ENCODE measurements around the gene CAPS2.

The CAPS2 gene

GRCh38 chr12:75294336-75294735 is 35.8 kb downstream of the CAPS2 start:
- TF ChIP-seq FOXP2 (optimal IDR thresholded peaks at IDR 0.05; ENCODE audit: borderline replicate concordance, extremely low read depth, extremely low read length, insufficient read depth) (no peak), POLR2AphosphoS5 (IDR thresholded peaks at IDR 0.05; ENCODE audit: low read depth, low read length) (no peak), SIN3A (IDR thresholded peaks at IDR 0.05; ENCODE audit: borderline replicate concordance, insufficient read depth, low read length) (no peak), TAF1 (IDR thresholded peaks at IDR 0.05; ENCODE audit: borderline replicate concordance, insufficient read depth, low read length) (no peak)
- TF ChIP-seq, protein P1, sequence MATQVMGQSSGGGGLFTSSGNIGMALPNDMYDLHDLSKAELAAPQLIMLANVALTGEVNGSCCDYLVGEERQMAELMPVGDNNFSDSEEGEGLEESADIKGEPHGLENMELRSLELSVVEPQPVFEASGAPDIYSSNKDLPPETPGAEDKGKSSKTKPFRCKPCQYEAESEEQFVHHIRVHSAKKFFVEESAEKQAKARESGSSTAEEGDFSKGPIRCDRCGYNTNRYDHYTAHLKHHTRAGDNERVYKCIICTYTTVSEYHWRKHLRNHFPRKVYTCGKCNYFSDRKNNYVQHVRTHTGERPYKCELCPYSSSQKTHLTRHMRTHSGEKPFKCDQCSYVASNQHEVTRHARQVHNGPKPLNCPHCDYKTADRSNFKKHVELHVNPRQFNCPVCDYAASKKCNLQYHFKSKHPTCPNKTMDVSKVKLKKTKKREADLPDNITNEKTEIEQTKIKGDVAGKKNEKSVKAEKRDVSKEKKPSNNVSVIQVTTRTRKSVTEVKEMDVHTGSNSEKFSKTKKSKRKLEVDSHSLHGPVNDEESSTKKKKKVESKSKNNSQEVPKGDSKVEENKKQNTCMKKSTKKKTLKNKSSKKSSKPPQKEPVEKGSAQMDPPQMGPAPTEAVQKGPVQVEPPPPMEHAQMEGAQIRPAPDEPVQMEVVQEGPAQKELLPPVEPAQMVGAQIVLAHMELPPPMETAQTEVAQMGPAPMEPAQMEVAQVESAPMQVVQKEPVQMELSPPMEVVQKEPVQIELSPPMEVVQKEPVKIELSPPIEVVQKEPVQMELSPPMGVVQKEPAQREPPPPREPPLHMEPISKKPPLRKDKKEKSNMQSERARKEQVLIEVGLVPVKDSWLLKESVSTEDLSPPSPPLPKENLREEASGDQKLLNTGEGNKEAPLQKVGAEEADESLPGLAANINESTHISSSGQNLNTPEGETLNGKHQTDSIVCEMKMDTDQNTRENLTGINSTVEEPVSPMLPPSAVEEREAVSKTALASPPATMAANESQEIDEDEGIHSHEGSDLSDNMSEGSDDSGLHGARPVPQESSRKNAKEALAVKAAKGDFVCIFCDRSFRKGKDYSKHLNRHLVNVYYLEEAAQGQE (IDR thresholded peaks at IDR 0.05; ENCODE audit: insufficient read depth in 1 of 2, low read depth in 2 of 2, low read length in 2 of 2), result no peak

DNA sequence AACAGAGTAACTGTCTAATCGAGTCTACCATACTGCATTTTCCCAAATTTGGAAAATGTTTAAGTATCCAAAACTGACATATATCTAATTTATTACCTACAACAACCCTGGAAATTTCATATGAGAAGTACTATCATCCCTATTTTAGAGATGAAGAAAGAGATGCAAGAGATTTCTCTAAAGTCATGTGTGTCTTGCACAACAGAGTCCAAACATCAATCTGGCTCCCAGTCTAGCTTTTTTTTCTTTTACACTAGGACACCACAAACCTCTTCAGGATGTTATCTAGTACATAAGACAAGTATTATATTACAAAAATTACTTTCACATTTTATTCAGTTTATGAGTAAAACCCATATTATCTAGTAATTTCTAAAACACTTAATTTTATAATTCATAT is 39.1 kb downstream of the CAPS2 start:
- TF ChIP-seq FOXP2 (optimal IDR thresholded peaks at IDR 0.05; ENCODE audit: borderline replicate concordance, extremely low read depth, extremely low read length, insufficient read depth) (no peak), TAF1 (IDR thresholded peaks at IDR 0.05; ENCODE audit: borderline replicate concordance, insufficient read depth, low read length) (no peak), SIN3A (IDR thresholded peaks at IDR 0.05; ENCODE audit: borderline replicate concordance, insufficient read depth, low read length) (no peak), POLR2AphosphoS5 (IDR thresholded peaks at IDR 0.05; ENCODE audit: low read depth, low read length) (no peak)
- TF ChIP-seq, protein P1 (IDR thresholded peaks at IDR 0.05; ENCODE audit: insufficient read depth in 1 of 2, low read depth in 2 of 2, low read length in 2 of 2), result no peak

DNA sequence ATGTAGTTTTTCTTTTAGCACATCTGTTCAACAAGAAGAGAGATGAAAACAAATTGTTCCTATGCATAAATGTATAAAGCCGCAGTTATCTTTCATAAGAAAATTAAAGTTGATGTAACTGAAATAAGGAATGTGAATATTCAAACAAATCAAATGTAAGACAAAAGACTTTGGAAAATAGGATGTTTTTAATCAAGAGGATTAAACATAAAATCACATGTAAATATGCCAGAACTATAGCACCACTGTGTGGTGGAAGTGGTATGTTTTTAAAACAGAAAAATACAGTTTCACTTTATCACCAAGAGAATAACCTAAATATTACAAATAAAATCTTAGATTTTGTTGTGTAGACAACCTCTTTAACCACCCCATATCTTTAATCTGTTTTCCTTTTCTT is 40.4 kb downstream of the CAPS2 start:
- no peak for TF ChIP-seq FOXP2 (optimal IDR thresholded peaks at IDR 0.05; ENCODE audit: borderline replicate concordance, extremely low read depth, extremely low read length, insufficient read depth)
- TF ChIP-seq, protein P1 (IDR thresholded peaks at IDR 0.05; ENCODE audit: insufficient read depth in 1 of 2, low read depth in 2 of 2, low read length in 2 of 2), result no peak
- no peak for TF ChIP-seq POLR2AphosphoS5 (IDR thresholded peaks at IDR 0.05; ENCODE audit: low read depth, low read length)
- TF ChIP-seq TAF1 (IDR thresholded peaks at IDR 0.05; ENCODE audit: borderline replicate concordance, insufficient read depth, low read length), result no peak
- no peak for TF ChIP-seq SIN3A (IDR thresholded peaks at IDR 0.05; ENCODE audit: borderline replicate concordance, insufficient read depth, low read length)

GRCh38 chr12:75288860-75289259 is 41.3 kb downstream of the CAPS2 start:
- TF ChIP-seq SIN3A (IDR thresholded peaks at IDR 0.05; ENCODE audit: borderline replicate concordance, insufficient read depth, low read length), result no peak
- no peak for TF ChIP-seq FOXP2 (optimal IDR thresholded peaks at IDR 0.05; ENCODE audit: borderline replicate concordance, extremely low read depth, extremely low read length, insufficient read depth)
- TF ChIP-seq TAF1 (IDR thresholded peaks at IDR 0.05; ENCODE audit: borderline replicate concordance, insufficient read depth, low read length), result no peak
- no peak for TF ChIP-seq POLR2AphosphoS5 (IDR thresholded peaks at IDR 0.05; ENCODE audit: low read depth, low read length)

GRCh38 chr12:75275702-75276101 is 54.4 kb downstream of the CAPS2 start:
- TF ChIP-seq, protein P1 (IDR thresholded peaks at IDR 0.05; ENCODE audit: insufficient read depth in 1 of 2, low read depth in 2 of 2, low read length in 2 of 2), result no peak
- TF ChIP-seq SIN3A (IDR thresholded peaks at IDR 0.05; ENCODE audit: borderline replicate concordance, insufficient read depth, low read length) (no peak), POLR2AphosphoS5 (IDR thresholded peaks at IDR 0.05; ENCODE audit: low read depth, low read length) (no peak), FOXP2 (optimal IDR thresholded peaks at IDR 0.05; ENCODE audit: borderline replicate concordance, extremely low read depth, extremely low read length, insufficient read depth) (no peak), TAF1 (IDR thresholded peaks at IDR 0.05; ENCODE audit: borderline replicate concordance, insufficient read depth, low read length) (no peak)

Measured in PFSK-1 (cell line).